ENCODE measurements around the gene LCP2. TPM values are rescaled to one million over a fixed set of nuclear protein-coding genes. Genes with fewer than 3 reads are reported as not detected.

LCP2 gene
- total and polyA plus RNA-seq, 5 experiments from 2014 or later: 119 to 311 (median 227) TPM

- Mint-ChIP-seq H3K36me3 (no peaks in the 10 kb centered on the region), H3K27ac (no peak overlapping the region), H3K9me3 (no peaks in the 10 kb centered on the region), H3K27me3 (peaks cover 0 to 3% (median 0%) of the 10 kb centered on the region in 5 donors), H3K4me1 (no peaks in the 10 kb centered on the region), H3K4me3 (no peak overlapping the region)
- ATAC-seq (no peak), DNase-seq (no peak)
- POLR2A ChIA-PET: no interaction called here
Measured at GRCh38 chr5:170219615-170220014, 78.0 kb downstream of the LCP2 start.

GRCh38 chr5:170218726-170219125 lies 78.9 kb downstream of the LCP2 start:
- DNase-seq: no peak
- Mint-ChIP-seq H3K4me3 (no peak overlapping the region), H3K9me3 (no peaks in the 10 kb centered on the region), H3K27ac (no peak overlapping the region), H3K4me1 (no peaks in the 10 kb centered on the region), H3K27me3 (peaks cover 0 to 7% (median 0%) of the 10 kb centered on the region in 5 donors), H3K36me3 (peaks cover 0 to 3% (median 0%) of the 10 kb centered on the region in 3 donors)
- POLR2A ChIA-PET: no interaction called here
- ATAC-seq: no peak

- POLR2A ChIA-PET: no interaction called here
- no peaks in the 10 kb centered on the region for H3K9me3 Mint-ChIP-seq
- peaks cover 0 to 3% (median 0%) of the 10 kb centered on the region in 3 donors for H3K36me3 Mint-ChIP-seq
- DNase-seq (no peak), ATAC-seq (no peak)
- H3K4me1 Mint-ChIP-seq: no peaks in the 10 kb centered on the region
- peaks cover 0 to 7% (median 0%) of the 10 kb centered on the region in 5 donors for H3K27me3 Mint-ChIP-seq
- no peak overlapping the region for H3K4me3 Mint-ChIP-seq
- no peak overlapping the region for H3K27ac Mint-ChIP-seq
Measured at GRCh38 chr5:170217831-170218230, 79.7 kb downstream of the LCP2 start.

GRCh38 chr5:170216257-170216864 lies 81.2 kb downstream of the LCP2 start:
- H3K36me3 Mint-ChIP-seq: peaks cover 0 to 3% (median 0%) of the 10 kb centered on the region in 3 donors
- no peaks in the 10 kb centered on the region for H3K9me3 Mint-ChIP-seq
- peaks cover 0 to 7% (median 3%) of the 10 kb centered on the region in 5 donors for H3K27me3 Mint-ChIP-seq
- POLR2A ChIA-PET: no interaction called here
- no peak overlapping the region for H3K4me3 Mint-ChIP-seq
- DNase-seq (no peak), ATAC-seq (no peak)
- no peaks in the 10 kb centered on the region for H3K4me1 Mint-ChIP-seq
- no peak overlapping the region for H3K27ac Mint-ChIP-seq

GRCh38 chr5:170211575-170212334 lies 85.8 kb downstream of the LCP2 start:
- Mint-ChIP-seq H3K36me3 (peaks cover 0 to 11% (median 6%) of the 10 kb centered on the region in 3 donors), H3K4me1 (no peaks in the 10 kb centered on the region), H3K9me3 (peaks cover 0 to 14% (median 4%) of the 10 kb centered on the region in 9 donors), H3K4me3 (no peak overlapping the region), H3K27ac (no peak overlapping the region), H3K27me3 (peaks cover 0 to 16% (median 8%) of the 10 kb centered on the region in 5 donors)
- DNase-seq: no peak
- POLR2A ChIA-PET: no interaction called here
- ATAC-seq: no peak

GRCh38 chr5:170206958-170207357 lies 90.6 kb downstream of the LCP2 start:
- H3K9me3 Mint-ChIP-seq: peaks cover 0 to 14% (median 4%) of the 10 kb centered on the region in 9 donors
- H3K27me3 Mint-ChIP-seq: peaks cover 0 to 26% (median 12%) of the 10 kb centered on the region in 5 donors
- H3K4me1 Mint-ChIP-seq: no peaks in the 10 kb centered on the region
- no peak overlapping the region for H3K27ac Mint-ChIP-seq
- peaks cover 0 to 8% (median 6%) of the 10 kb centered on the region in 3 donors for H3K36me3 Mint-ChIP-seq
- H3K4me3 Mint-ChIP-seq: no peak overlapping the region
- POLR2A ChIA-PET: no interaction called here
- DNase-seq (no peak), ATAC-seq (no peak)

GRCh38 chr5:170206216-170206615 lies 91.4 kb downstream of the LCP2 start:
- Mint-ChIP-seq H3K9me3 (peaks cover 0 to 14% (median 4%) of the 10 kb centered on the region in 9 donors), H3K4me1 (no peaks in the 10 kb centered on the region), H3K27me3 (peaks cover 0 to 23% (median 12%) of the 10 kb centered on the region in 5 donors), H3K27ac (no peak overlapping the region), H3K4me3 (no peak overlapping the region), H3K36me3 (peaks cover 0 to 8% (median 5%) of the 10 kb centered on the region in 3 donors)
- ATAC-seq: no peak
- no peak for DNase-seq
- POLR2A ChIA-PET: no interaction called here

GRCh38 chr5:170204202-170204601 lies 93.4 kb downstream of the LCP2 start:
- peaks cover 0 to 2% (median 0%) of the 10 kb centered on the region in 9 donors for H3K9me3 Mint-ChIP-seq
- no peak overlapping the region for H3K4me3 Mint-ChIP-seq
- no peak for DNase-seq
- H3K27ac Mint-ChIP-seq: no peak overlapping the region
- H3K4me1 Mint-ChIP-seq: no peaks in the 10 kb centered on the region
- ATAC-seq: no peak
- POLR2A ChIA-PET: no interaction called here
- no peaks in the 10 kb centered on the region for H3K36me3 Mint-ChIP-seq
- H3K27me3 Mint-ChIP-seq: peaks cover 0 to 13% (median 9%) of the 10 kb centered on the region in 5 donors

GRCh38 chr5:170202117-170202516 lies 95.5 kb downstream of the LCP2 start:
- Mint-ChIP-seq H3K4me3 (no peak overlapping the region), H3K4me1 (no peaks in the 10 kb centered on the region), H3K9me3 (no peaks in the 10 kb centered on the region), H3K27ac (no peak overlapping the region), H3K27me3 (peaks cover 0 to 11% (median 7%) of the 10 kb centered on the region in 5 donors), H3K36me3 (no peaks in the 10 kb centered on the region)
- ATAC-seq (no peak), DNase-seq (no peak)
- POLR2A ChIA-PET: no interaction called here

GRCh38 chr5:170201311-170201710 lies 96.3 kb downstream of the LCP2 start:
- Mint-ChIP-seq H3K27me3 (peaks cover 0 to 11% (median 7%) of the 10 kb centered on the region in 5 donors), H3K36me3 (no peaks in the 10 kb centered on the region), H3K27ac (no peak overlapping the region), H3K9me3 (no peaks in the 10 kb centered on the region), H3K4me1 (peaks cover 0 to 2% (median 0%) of the 10 kb centered on the region in 4 donors), H3K4me3 (no peak overlapping the region)
- no peak for ATAC-seq
- POLR2A ChIA-PET: no interaction called here
- DNase-seq: no peak

- H3K9me3 Mint-ChIP-seq: no peaks in the 10 kb centered on the region
- POLR2A ChIA-PET: no interaction called here
- peaks cover 0 to 2% (median 0%) of the 10 kb centered on the region in 4 donors for H3K4me1 Mint-ChIP-seq
- H3K27me3 Mint-ChIP-seq: peaks cover 0 to 9% (median 7%) of the 10 kb centered on the region in 5 donors
- H3K27ac Mint-ChIP-seq: no peak overlapping the region
- H3K4me3 Mint-ChIP-seq: no peak overlapping the region
- DNase-seq: no peak
- no peak for ATAC-seq
- H3K36me3 Mint-ChIP-seq: no peaks in the 10 kb centered on the region
Measured at GRCh38 chr5:170200876-170201275, 96.7 kb downstream of the LCP2 start.

Measured in naive thymus-derived CD8-positive, alpha-beta T cell (primary cell).